Gastroesophageal sphincter (tissue), 3 donors: Measurements from ENCODE around the gene POFUT2.

ENCODE experiments used
- EP300 ChIP-seq: sonication (generic); formaldehyde crosslinking; IDR thresholded peaks from one replicate; pipeline ENCODE4 v1.6.1; 2017; ENCODE audit warnings: antibody characterized with exemption, mild to moderate bottlenecking
- POLR2A ChIP-seq, 2 donors: fragments of 450-650 bp; IDR thresholded peaks; one replicate each; pipeline ENCODE4 v1.6.1; 2017; ENCODE audit warnings: antibody characterized with exemption in 2 of 2, mild to moderate bottlenecking in 2 of 2, moderate library complexity in 1 of 2
- POLR2AphosphoS5 ChIP-seq: sonication (generic); formaldehyde crosslinking; IDR thresholded peaks from one replicate; pipeline ENCODE4 v1.6.1; 2017; ENCODE audit warnings: antibody characterized with exemption
- TF ChIP-seq, protein P1 (sequence below), 4 experiments: fragments of 200-600 bp in 2 of 4; fragments of 450-650 bp in 2 of 4; sonication (generic) in 1 of 4; IDR thresholded peaks; one replicate each; pipeline ENCODE4 v1.5.1; 2017 to 2019; ENCODE audit warnings: antibody characterized with exemption in 4 of 4, mild to moderate bottlenecking in 2 of 4, moderate library complexity in 2 of 4

DNA sequence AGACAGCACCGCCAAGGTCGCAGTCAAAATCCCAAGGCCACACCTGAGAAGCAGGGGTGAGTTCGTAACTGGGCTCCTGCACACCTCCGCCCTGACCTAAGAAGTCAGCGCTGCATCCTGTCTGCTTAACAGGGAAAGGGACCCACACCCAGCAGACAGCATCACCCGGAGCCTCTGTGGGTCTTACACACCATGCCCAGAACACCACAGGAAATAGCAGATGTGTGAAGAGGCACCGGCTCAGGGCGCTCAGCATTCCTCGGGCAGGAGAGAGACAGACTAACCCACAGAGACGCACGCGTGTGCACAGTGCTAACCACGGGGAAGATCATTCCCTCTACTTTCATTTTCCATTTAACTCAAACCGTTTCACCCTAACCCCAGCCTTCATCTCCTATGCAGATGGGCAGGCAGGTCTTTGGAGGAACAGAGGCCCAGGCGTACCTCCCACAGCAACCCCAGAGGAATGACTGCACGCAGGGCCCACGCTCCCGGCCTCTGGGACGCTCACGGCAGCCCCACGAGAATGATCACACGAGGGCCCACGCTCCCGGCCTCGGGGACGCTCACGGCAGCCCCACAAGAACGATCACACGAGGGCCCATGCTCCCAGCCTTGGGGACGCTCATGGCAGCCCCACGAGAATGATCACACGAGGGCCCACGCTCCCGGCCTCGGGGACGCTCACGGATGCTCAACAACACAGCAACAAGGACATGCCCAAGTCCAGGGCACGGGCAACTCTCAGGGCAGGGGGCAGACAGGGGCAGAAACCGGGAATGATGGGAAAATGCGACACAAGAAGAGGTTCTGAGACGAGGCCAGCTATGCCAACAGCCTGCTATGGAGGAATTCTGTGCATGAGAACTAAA lies 20.9 kb downstream of the POFUT2 start:
- TF ChIP-seq POLR2A (IDR thresholded peaks at IDR 0.05) (no peak), POLR2AphosphoS5 (no peak), EP300 (no peak)
- TF ChIP-seq, protein P1, sequence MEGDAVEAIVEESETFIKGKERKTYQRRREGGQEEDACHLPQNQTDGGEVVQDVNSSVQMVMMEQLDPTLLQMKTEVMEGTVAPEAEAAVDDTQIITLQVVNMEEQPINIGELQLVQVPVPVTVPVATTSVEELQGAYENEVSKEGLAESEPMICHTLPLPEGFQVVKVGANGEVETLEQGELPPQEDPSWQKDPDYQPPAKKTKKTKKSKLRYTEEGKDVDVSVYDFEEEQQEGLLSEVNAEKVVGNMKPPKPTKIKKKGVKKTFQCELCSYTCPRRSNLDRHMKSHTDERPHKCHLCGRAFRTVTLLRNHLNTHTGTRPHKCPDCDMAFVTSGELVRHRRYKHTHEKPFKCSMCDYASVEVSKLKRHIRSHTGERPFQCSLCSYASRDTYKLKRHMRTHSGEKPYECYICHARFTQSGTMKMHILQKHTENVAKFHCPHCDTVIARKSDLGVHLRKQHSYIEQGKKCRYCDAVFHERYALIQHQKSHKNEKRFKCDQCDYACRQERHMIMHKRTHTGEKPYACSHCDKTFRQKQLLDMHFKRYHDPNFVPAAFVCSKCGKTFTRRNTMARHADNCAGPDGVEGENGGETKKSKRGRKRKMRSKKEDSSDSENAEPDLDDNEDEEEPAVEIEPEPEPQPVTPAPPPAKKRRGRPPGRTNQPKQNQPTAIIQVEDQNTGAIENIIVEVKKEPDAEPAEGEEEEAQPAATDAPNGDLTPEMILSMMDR (IDR thresholded peaks at IDR 0.05) = no peak
